SK-N-SH (cell line): ENCODE results near the gene ARL8A. TPM values are rescaled to one million over a fixed set of nuclear protein-coding genes. Genes with fewer than 3 reads are reported as not detected.

ENCODE experiments used
- CTCF ChIA-PET: fragments of 300-600, 350-600 bp; formaldehyde crosslinking; extraction: SDS; loops from one replicate; lab custom pipeline; 2021; lab: Yijun Ruan, JAX
- POLR2A ChIA-PET: fragments of 350-600 bp; sonication (Branson Sonifier 250); formaldehyde crosslinking; extraction: SDS; loops from one replicate; lab custom pipeline; 2020; ENCODE audit warnings: antibody characterized with exemption, inconsistent platforms; lab: Yijun Ruan, JAX
- DNase-seq: peaks from one replicate; pipeline ENCODE4 v3.0.0; 2012
- H2AFZ ChIP-seq: fragments of 200-600 bp; sonication (generic); 2 replicates; pipeline ENCODE4 v1.8.1; 2016; ENCODE audit warnings: antibody characterized with exemption, mild to moderate bottlenecking, low read depth
- H3F3A ChIP-seq: fragments of 200-600 bp; sonication (generic); replicated peaks from 2 replicates; pipeline ENCODE3; 2016; ENCODE audit warnings: antibody characterized with exemption, mild to moderate bottlenecking; ENCODE audit not compliant: insufficient read depth
- H3K27ac ChIP-seq, 2 experiments: fragments of 200-500 bp in 1 of 2; fragments of 200-600 bp in 1 of 2; sonication (Bioruptor generic) in 1 of 2; sonication (generic), shearing (Covaris generic) in 1 of 2; 2 replicates each; pipeline versions ENCODE4 v1.5.1 to v1.6.1; 2014 to 2016; ENCODE audit warnings: low read depth in 2 of 2, inconsistent platforms in 1 of 2, low read length in 1 of 2, mild to moderate bottlenecking in 1 of 2, mixed read lengths in 1 of 2
- H3K27me3 ChIP-seq: fragments of 200-600 bp; sonication (generic), shearing (Covaris generic); 2 replicates; pipeline ENCODE4 v1.6.1; 2016; ENCODE audit warnings: mixed run types; ENCODE audit not compliant: insufficient read depth
- H3K36me3 ChIP-seq, 2 experiments: fragments of 200-500 bp in 1 of 2; fragments of 200-600 bp in 1 of 2; sonication (Bioruptor generic) in 1 of 2; sonication (generic) in 1 of 2; replicated peaks in 1 of 2; 2 replicates each; pipeline versions ENCODE3 to v1.5.1; 2014 to 2016; ENCODE audit warnings: low read length in 1 of 2, mild to moderate bottlenecking in 1 of 2; ENCODE audit not compliant: insufficient read depth in 2 of 2, control insufficient read depth in 1 of 2
- H3K4me1 ChIP-seq, 2 experiments: fragments of 200-500 bp in 1 of 2; fragments of 200-600 bp in 1 of 2; sonication (Bioruptor generic) in 1 of 2; sonication (generic), shearing (Covaris generic) in 1 of 2; 2 replicates each; pipeline versions ENCODE4 v1.5.1 to v1.6.1; 2014 to 2016; ENCODE audit warnings: low read depth in 1 of 2, low read length in 1 of 2, mixed run types in 1 of 2; ENCODE audit not compliant: insufficient read depth in 2 of 2, control insufficient read depth in 1 of 2
- H3K4me2 ChIP-seq: fragments of 200-600 bp; sonication (generic), shearing (Covaris generic); 2 replicates; pipeline ENCODE4 v1.6.1; 2017; ENCODE audit warnings: mixed run types
- H3K4me3 ChIP-seq, 2 experiments: fragments of 200-500 bp in 1 of 2; fragments of 200-600 bp in 1 of 2; sonication (Bioruptor generic) in 1 of 2; sonication (generic), shearing (Covaris generic) in 1 of 2; 2 replicates each; pipeline versions ENCODE4 v1.5.1 to v1.8.1; 2014 to 2016; ENCODE audit warnings: low read depth in 2 of 2, inconsistent platforms in 1 of 2, low read length in 1 of 2, mild to moderate bottlenecking in 1 of 2, mixed read lengths in 1 of 2, moderate library complexity in 1 of 2
- H3K79me2 ChIP-seq: fragments of 200-600 bp; sonication (generic); 2 replicates; pipeline ENCODE4 v1.8.1; 2017; ENCODE audit warnings: mild to moderate bottlenecking; ENCODE audit not compliant: insufficient read depth
- H3K9ac ChIP-seq: fragments of 200-600 bp; sonication (generic); 2 replicates; pipeline ENCODE4 v1.6.1; 2017; ENCODE audit warnings: mixed run types
- H3K9me2 ChIP-seq: fragments of 200-600 bp; sonication (generic); 2 replicates; pipeline ENCODE4 v1.6.1; 2017; ENCODE audit warnings: mixed run types
- H3K9me3 ChIP-seq: fragments of 200-600 bp; sonication (generic); 2 replicates; pipeline ENCODE4 v1.6.1; 2017; ENCODE audit warnings: mixed run types, mild to moderate bottlenecking, moderate library complexity
- H4K20me1 ChIP-seq: fragments of 200-600 bp; sonication (generic); 2 replicates; pipeline ENCODE4 v1.6.1; 2017; ENCODE audit warnings: mild to moderate bottlenecking, mixed run types; ENCODE audit not compliant: insufficient read depth
- CTCF ChIP-seq: fragments of 200-600 bp; sonication (generic); IDR thresholded peaks from 2 replicates; pipeline ENCODE4 v1.6.1; 2017; ENCODE audit warnings: antibody characterized with exemption, mild to moderate bottlenecking, moderate library complexity
- ELF1 ChIP-seq: IDR thresholded peaks from 2 replicates; pipeline ENCODE4 v1.4.0; 2012
- FOXJ3 ChIP-seq: sonication (generic); formaldehyde crosslinking; IDR thresholded peaks from 2 replicates; pipeline ENCODE4 v1.5.1; 2020; ENCODE audit warnings: mild to moderate bottlenecking, missing genetic modification reagents
- FOXM1 ChIP-seq: IDR thresholded peaks from 2 replicates; pipeline ENCODE4 v1.4.0; 2012; ENCODE audit warnings: low read depth, mild to moderate bottlenecking
- JUND ChIP-seq: IDR thresholded peaks from 2 replicates; pipeline ENCODE4 v1.4.0; 2012
- MEF2A ChIP-seq: IDR thresholded peaks from 2 replicates; pipeline ENCODE4 v1.4.0; 2012; ENCODE audit warnings: low read depth, borderline replicate concordance
- POLR2AphosphoS5 ChIP-seq: IDR thresholded peaks from 2 replicates; pipeline ENCODE4 v1.6.1; 2012; ENCODE audit warnings: low read depth, low read length
- RAD21 ChIP-seq: IDR thresholded peaks from 2 replicates; pipeline ENCODE4 v1.6.1; 2012; ENCODE audit warnings: mild to moderate bottlenecking, low read length
- RFX5 ChIP-seq: IDR thresholded peaks from 2 replicates; pipeline ENCODE4 v1.6.1; 2012; ENCODE audit warnings: mild to moderate bottlenecking, improper control_type of control experiment, low read length
- SIN3A ChIP-seq: IDR thresholded peaks from 2 replicates; pipeline ENCODE4 v1.6.1; 2012; ENCODE audit warnings: low read depth, mild to moderate bottlenecking, low read length, moderate library complexity, borderline replicate concordance
- SMC3 ChIP-seq: IDR thresholded peaks from 2 replicates; pipeline ENCODE4 v1.6.1; 2012; ENCODE audit warnings: low read depth, low read length, improper control_type of control experiment
- TAF1 ChIP-seq: IDR thresholded peaks from 2 replicates; pipeline ENCODE4 v1.6.1; 2012; ENCODE audit warnings: low read depth, mild to moderate bottlenecking, low read length, moderate library complexity, borderline replicate concordance
- TEAD4 ChIP-seq: IDR thresholded peaks from 2 replicates; pipeline ENCODE4 v1.4.0; 2012; ENCODE audit warnings: mild to moderate bottlenecking, borderline replicate concordance; ENCODE audit not compliant: insufficient read depth
- USF2 ChIP-seq: fragments of 150-350 bp; IDR thresholded peaks from 2 replicates; pipeline ENCODE4 v1.6.1; 2017; ENCODE audit warnings: antibody characterized with exemption, low read length, low read depth, borderline replicate concordance
- WGBS: methylation state at CpG from one replicate; pipeline ENCODE4 v1.1.6; 2017; ENCODE audit warnings: low lambda C conversion rate; 5-methylcytosine and 5-hydroxymethylcytosine counted together
- polyA plus RNA-seq, 3 experiments: library from polyadenylated mRNA; depleted of rRNA; stranded (reverse); fragments of >200 nt; gene quantifications; 2 replicates each; pipeline ENCODE4 v1.2.3, GENCODE V29; 2012

Gene ARL8A
- polyA plus RNA-seq, 1 of the 3 experiments (the other 2 are of a cell fraction) = 66.9 TPM

DNA sequence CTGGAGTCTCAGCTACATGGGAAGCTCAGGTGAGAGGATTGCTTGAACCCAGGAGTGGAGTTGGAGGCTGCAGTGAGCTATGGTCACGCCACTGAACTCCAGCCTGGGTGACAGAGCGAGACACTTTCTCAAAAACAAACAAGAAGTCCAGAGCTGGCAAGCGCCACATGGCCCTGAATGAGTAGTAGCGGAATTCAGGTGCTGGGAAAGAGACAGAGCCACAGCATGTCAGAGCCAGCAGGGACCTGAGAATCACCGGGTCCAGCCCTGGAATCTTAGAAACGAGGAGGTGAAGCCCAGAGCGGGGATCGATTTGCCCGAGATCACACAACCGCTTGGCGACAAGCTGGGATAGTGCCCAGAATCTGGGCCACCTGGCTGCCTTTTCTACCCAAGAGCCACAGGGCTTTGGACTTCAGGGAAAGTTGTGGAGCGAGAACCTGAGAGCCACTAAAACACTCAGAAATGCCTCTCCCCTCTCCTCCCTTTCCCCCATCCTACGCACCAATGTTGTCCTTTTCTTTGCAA is 9.8 kb downstream of the ARL8A start:
- H3K27me3 ChIP-seq = no peaks in the 10 kb centered on the region
- CTCF ChIA-PET = interaction anchor here (0.7 to 11.2 kb wide), 27 partner anchors 9 to 437 kb away, joined by 3 to 161 read pairs (median 4); partner anchors contain the start of genes ARL8A, ELF3 and GPR37L1
- H3K36me3 ChIP-seq = peaks cover 10 to 36% of the 10 kb centered on the region in 2 experiments
- peaks cover 40% of the 10 kb centered on the region for H4K20me1 ChIP-seq
- no peak overlapping the region for H3K4me3 ChIP-seq
- peaks cover 0 to 8% of the 10 kb centered on the region in 2 experiments; a peak in 1 of 4 replicates for H3K4me1 ChIP-seq
- H3K4me2 ChIP-seq = no peak overlapping the region
- no peak for TF ChIP-seq JUND
- TF ChIP-seq CTCF = no peak
- no peak for TF ChIP-seq SIN3A
- no peak for TF ChIP-seq FOXM1
- no peak for TF ChIP-seq MEF2A
- no peak for TF ChIP-seq FOXJ3 (CRISPR knock-in tag)
- no peak for TF ChIP-seq SMC3
- no peak for TF ChIP-seq ELF1
- TF ChIP-seq, all 33 proteins: peak for 0
- Histone ChIP-seq H3K27ac (no peak overlapping the region), H3F3A (peaks cover 7% of the 10 kb centered on the region), H3K79me2 (peaks cover 15% of the 10 kb centered on the region; the same call in 1 of the 2 replicates), H3K9me3 (no peaks in the 10 kb centered on the region), H3K9ac (no peak overlapping the region), H3K9me2 (no peaks in the 10 kb centered on the region), H2AFZ (no peak overlapping the region)
- no peak for DNase-seq
- POLR2A ChIA-PET = interaction anchor here (1.1 kb wide), 1 partner anchor 9 kb away, joined by 4 read pairs; no protein-coding TSS in a partner anchor
- 94% methylated on average over 13 of the region's 13 CpGs for WGBS

DNA sequence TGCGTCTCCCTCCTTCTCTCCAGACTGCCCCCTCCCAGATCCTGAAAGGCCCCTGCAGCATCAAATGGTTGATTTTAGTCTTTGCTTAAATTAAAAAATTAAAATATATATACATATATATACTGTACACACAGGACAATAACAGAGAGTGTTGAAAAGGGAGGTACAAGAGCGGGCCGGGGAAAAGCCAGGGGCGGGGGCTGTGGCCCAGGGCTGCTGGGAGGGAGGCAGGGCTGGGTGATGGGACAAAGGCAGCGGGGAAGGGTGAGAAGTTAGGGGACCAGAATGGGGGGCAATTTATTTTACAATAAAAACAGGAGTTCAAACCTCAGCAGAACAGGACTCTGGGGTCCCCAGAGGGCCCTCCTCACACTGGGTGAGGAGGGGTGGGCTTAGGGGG is 10.5 kb downstream of the ARL8A start:
- CTCF ChIA-PET = interaction anchor here (0.8 to 11.2 kb wide), 10 partner anchors 8 to 438 kb away, joined by 3 to 161 read pairs (median 7); partner anchors contain the start of genes ELF3 and GPR37L1
- H4K20me1 ChIP-seq = peaks cover 33% of the 10 kb centered on the region
- POLR2A ChIA-PET = no interaction called here

DNA sequence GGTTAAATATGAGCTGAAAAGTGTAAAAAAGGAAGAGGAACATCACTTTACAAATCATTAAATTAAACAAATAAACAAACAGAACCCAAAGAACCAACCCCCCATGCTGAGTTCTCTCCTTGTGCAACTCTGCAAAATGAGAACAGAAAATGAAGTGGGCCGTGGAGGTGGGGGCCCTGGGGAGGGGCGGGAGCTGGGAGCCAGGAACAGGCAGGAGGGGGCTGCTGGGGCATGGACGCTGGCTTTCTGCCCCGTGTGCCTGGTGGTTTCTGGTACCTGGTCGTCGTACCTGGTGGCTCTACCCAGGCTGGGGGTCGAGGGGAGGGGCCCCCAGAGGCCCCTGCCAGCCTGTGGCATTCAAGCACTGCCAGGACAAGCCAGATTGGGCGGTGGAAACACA is 11.0 kb downstream of the ARL8A start:
- TF ChIP-seq RFX5 = no peak
- no peak for TF ChIP-seq ELF1
- no peak for TF ChIP-seq TEAD4
- TF ChIP-seq TAF1 = no peak
- TF ChIP-seq USF2 = no peak
- H3K27me3 ChIP-seq = no peaks in the 10 kb centered on the region
- H4K20me1 ChIP-seq = peaks cover 30% of the 10 kb centered on the region
- H3K4me2 ChIP-seq = no peak overlapping the region
- no peaks in the 10 kb centered on the region for H3K9me2 ChIP-seq
- H3K36me3 ChIP-seq = peaks cover 10 to 36% of the 10 kb centered on the region in 2 experiments
- peaks cover 0 to 8% of the 10 kb centered on the region in 2 experiments; a peak in 1 of 4 replicates for H3K4me1 ChIP-seq
- no peak overlapping the region for H2AFZ ChIP-seq
- ChIA-PET CTCF (interaction anchor here (1.3 to 11.2 kb wide), 5 partner anchors 13 to 243 kb away, joined by 4 to 161 read pairs (median 44); partner anchors contain the start of genes ELF3 and GPR37L1), POLR2A (no interaction called here)
- WGBS = 70% methylated on average over 2 of the region's 8 CpGs
- DNase-seq = no peak
- no peak overlapping the region for H3K4me3 ChIP-seq
- peaks cover 4% of the 10 kb centered on the region; the same call in 1 of the 2 replicates for H3K79me2 ChIP-seq
- H3K9me3 ChIP-seq = no peaks in the 10 kb centered on the region
- peaks cover 7% of the 10 kb centered on the region for H3F3A ChIP-seq
- no peak overlapping the region for H3K9ac ChIP-seq
- no peak overlapping the region for H3K27ac ChIP-seq

More for the DNA sequence above, 10.5 kb downstream of the ARL8A start:
- Histone ChIP-seq H3K9ac (no peak overlapping the region), H3K27me3 (no peaks in the 10 kb centered on the region), H3K79me2 (peaks cover 8% of the 10 kb centered on the region; the same call in 1 of the 2 replicates), H3K4me1 (peaks cover 0 to 8% of the 10 kb centered on the region in 2 experiments; a peak in 1 of 4 replicates), H3F3A (peaks cover 7% of the 10 kb centered on the region)
- WGBS = 99% methylated on average over 5 of the region's 5 CpGs
- TF ChIP-seq JUND (no peak), POLR2AphosphoS5 (no peak), RAD21 (no peak)
- TF ChIP-seq, all 33 proteins: peak for 0
- H2AFZ ChIP-seq = no peak overlapping the region
- no peaks in the 10 kb centered on the region for H3K9me3 ChIP-seq
- peaks cover 10 to 36% of the 10 kb centered on the region in 2 experiments for H3K36me3 ChIP-seq
- no peaks in the 10 kb centered on the region for H3K9me2 ChIP-seq
- DNase-seq = no peak
- no peak overlapping the region for H3K4me2 ChIP-seq
- H3K4me3 ChIP-seq = no peak overlapping the region
- no peak overlapping the region for H3K27ac ChIP-seq
